DOHH2 (cell line): ENCODE measurements around the gene IPO7.
A peak's percentile ranks its signal among the peaks of the same experiment; 100 is the strongest.
"Not testable (repeated sequence)": the region's sequence is repeated elsewhere in the genome, so short reads cannot be mapped to it uniquely, and the experiment has no call there.

Experiments
- H3F3A ChIP-seq: fragments of 200-600 bp; sonication (generic), shearing (Covaris generic); 2 replicates; pipeline ENCODE4 v1.6.0; 2016; ENCODE audit warnings: antibody characterized with exemption, mild to moderate bottlenecking; ENCODE audit not compliant: control insufficient read depth, insufficient read depth
- H3K27ac ChIP-seq: fragments of 200-600 bp; sonication (generic); 2 replicates; pipeline ENCODE4 v1.5.1; 2014; ENCODE audit warnings: low read depth, mild to moderate bottlenecking, low read length, moderate library complexity
- H3K27me3 ChIP-seq: fragments of 200-600 bp; sonication (generic); 2 replicates; pipeline ENCODE4 v1.6.1; 2014; ENCODE audit warnings: mild to moderate bottlenecking, low read length, mixed read lengths; ENCODE audit not compliant: control insufficient read depth
- H3K36me3 ChIP-seq: fragments of 200-600 bp; sonication (generic); 2 replicates; pipeline ENCODE4 v1.6.1; 2014; ENCODE audit warnings: mild to moderate bottlenecking, low read length, moderate library complexity, mixed read lengths; ENCODE audit not compliant: control insufficient read depth
- H3K4me1 ChIP-seq: fragments of 200-600 bp; sonication (generic); 2 replicates; pipeline ENCODE4 v1.6.1; 2014; ENCODE audit warnings: mild to moderate bottlenecking, low read length, mixed read lengths; ENCODE audit not compliant: control insufficient read depth
- H3K4me2 ChIP-seq: fragments of 200-600 bp; sonication (generic); 2 replicates; pipeline ENCODE4 v1.6.0; 2014; ENCODE audit warnings: mild to moderate bottlenecking, low read length, moderate library complexity
- H3K4me3 ChIP-seq: fragments of 200-600 bp; sonication (generic); 2 replicates; pipeline ENCODE4 v1.5.1; 2014; ENCODE audit warnings: mild to moderate bottlenecking, low read length, mixed read lengths
- H3K79me2 ChIP-seq: fragments of 200-600 bp; sonication (generic); 2 replicates; pipeline ENCODE4 v1.6.1; 2014; ENCODE audit warnings: mild to moderate bottlenecking, low read length, mixed read lengths; ENCODE audit not compliant: control insufficient read depth
- H3K9me2 ChIP-seq: fragments of 200-600 bp; sonication (generic); replicated peaks from 2 replicates; pipeline ENCODE4 v1.6.1; 2014; ENCODE audit warnings: mild to moderate bottlenecking, low read length, mixed read lengths; ENCODE audit not compliant: control insufficient read depth
- H3K9me3 ChIP-seq: fragments of 200-600 bp; sonication (generic); 2 replicates; pipeline ENCODE4 v1.6.1; 2014; ENCODE audit warnings: antibody characterized with exemption, low read length, mixed read lengths; ENCODE audit not compliant: control insufficient read depth, insufficient read depth
- H4K20me1 ChIP-seq: fragments of 200-600 bp; sonication (generic); 2 replicates; pipeline ENCODE4 v1.6.0; 2014; ENCODE audit warnings: low read depth, mild to moderate bottlenecking, antibody characterized with exemption, low read length, moderate library complexity; ENCODE audit not compliant: control insufficient read depth, insufficient read depth
- EZH2phosphoT487 ChIP-seq: fragments of 200-600 bp; sonication (generic); IDR thresholded peaks from 2 replicates; pipeline ENCODE4 v1.6.1; 2017; ENCODE audit warnings: borderline replicate concordance, mild to moderate bottlenecking, antibody characterized with exemption, low read length, moderate library complexity, mixed read lengths
- TF ChIP-seq, protein P1 (sequence below): fragments of 200-600 bp; sonication (generic); IDR thresholded peaks from one replicate; pipeline ENCODE4 v1.5.1; 2014; ENCODE audit warnings: antibody characterized with exemption, mild to moderate bottlenecking, low read depth, low read length; ENCODE audit not compliant: poor library complexity, severe bottlenecking

IPO7 gene

DNA sequence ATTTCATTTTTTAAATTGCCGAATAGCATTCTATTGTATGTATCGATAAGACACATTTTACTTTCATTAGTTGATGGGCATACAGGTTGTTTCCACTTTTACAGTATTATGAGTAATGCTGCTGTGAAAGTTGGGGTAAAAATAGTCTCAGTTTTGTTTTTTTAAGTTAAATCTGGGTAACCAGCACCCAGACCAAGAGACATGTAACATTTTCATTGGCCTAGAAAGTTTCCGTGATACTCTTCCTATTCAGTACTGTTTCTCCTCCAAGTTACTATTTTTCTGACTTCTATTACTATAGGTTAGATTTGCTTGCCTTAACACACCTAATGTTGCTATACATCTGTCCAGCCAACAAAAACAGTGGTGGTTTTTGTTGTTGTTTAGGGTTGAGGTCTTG, 12.3 kb downstream of the IPO7 start:
- H3K4me3 ChIP-seq: no peak overlapping the region
- H3K9me3 ChIP-seq: no peaks in the 10 kb centered on the region
- H3K9me2 ChIP-seq: no peaks in the 10 kb centered on the region
- H3K27me3 ChIP-seq: no peaks in the 10 kb centered on the region
- H3K4me1 ChIP-seq: peaks cover 27% of the 10 kb centered on the region
- peaks cover 100% of the 10 kb centered on the region for H3K79me2 ChIP-seq
- peaks cover 38% of the 10 kb centered on the region for H4K20me1 ChIP-seq
- H3K36me3 ChIP-seq: peaks cover 73% of the 10 kb centered on the region
- TF ChIP-seq, protein P1, sequence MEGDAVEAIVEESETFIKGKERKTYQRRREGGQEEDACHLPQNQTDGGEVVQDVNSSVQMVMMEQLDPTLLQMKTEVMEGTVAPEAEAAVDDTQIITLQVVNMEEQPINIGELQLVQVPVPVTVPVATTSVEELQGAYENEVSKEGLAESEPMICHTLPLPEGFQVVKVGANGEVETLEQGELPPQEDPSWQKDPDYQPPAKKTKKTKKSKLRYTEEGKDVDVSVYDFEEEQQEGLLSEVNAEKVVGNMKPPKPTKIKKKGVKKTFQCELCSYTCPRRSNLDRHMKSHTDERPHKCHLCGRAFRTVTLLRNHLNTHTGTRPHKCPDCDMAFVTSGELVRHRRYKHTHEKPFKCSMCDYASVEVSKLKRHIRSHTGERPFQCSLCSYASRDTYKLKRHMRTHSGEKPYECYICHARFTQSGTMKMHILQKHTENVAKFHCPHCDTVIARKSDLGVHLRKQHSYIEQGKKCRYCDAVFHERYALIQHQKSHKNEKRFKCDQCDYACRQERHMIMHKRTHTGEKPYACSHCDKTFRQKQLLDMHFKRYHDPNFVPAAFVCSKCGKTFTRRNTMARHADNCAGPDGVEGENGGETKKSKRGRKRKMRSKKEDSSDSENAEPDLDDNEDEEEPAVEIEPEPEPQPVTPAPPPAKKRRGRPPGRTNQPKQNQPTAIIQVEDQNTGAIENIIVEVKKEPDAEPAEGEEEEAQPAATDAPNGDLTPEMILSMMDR: no peak
- TF ChIP-seq EZH2phosphoT487: no peak
- peak overlapping the region; percentile 1; the same call in 1 of the 2 replicates for H3K4me2 ChIP-seq
- H3K27ac ChIP-seq: no peak overlapping the region
- peaks cover 8% of the 10 kb centered on the region for H3F3A ChIP-seq

DNA sequence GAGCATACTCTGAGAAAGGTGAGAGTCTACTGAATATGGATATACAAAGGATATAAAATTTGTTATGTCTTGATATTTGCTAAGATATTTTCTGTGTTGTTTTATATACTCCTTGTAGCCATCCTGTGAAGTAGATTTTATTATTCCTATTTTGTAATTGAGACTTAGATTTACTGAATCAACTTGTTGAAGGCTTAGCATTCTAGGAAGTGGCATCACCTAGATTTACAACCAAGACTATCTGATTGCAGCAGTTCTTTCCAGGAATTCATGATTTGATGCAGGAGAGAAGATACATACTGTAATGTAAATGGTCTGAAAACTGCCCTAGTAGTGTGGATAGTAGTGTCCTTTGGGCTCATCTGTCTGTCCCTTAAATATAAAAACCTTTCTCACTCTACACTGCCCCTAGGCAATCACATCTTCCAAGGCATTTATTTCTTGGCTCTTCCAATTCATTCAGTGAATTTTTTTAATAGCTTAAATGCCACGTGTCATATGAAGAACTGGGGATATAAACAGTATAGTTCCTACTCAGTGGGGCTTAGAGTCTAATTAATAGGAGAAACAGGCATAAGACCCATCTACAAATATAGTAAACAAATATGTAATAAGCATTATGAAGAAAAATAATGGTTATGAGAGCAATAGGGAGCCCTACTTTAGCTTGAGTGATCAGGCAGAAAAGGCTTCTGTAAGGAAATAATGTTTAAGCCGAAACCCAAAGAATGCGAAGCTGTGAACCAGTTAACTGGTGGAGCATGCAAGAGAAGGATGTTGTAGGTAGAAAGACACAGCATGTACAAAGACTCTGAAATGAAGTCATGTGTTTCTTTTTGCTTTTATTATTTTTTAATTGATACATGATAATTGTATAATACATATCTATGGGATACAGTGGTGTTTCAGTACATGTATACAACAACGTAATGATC, 13.6 kb downstream of the IPO7 start:
- TF ChIP-seq, protein P1: no peak
- no peak for TF ChIP-seq EZH2phosphoT487
- H3K27me3 ChIP-seq: no peaks in the 10 kb centered on the region
- H3K9me3 ChIP-seq: no peaks in the 10 kb centered on the region
- H3F3A ChIP-seq: peaks cover 9% of the 10 kb centered on the region
- H3K36me3 ChIP-seq: peaks cover 67% of the 10 kb centered on the region
- H3K79me2 ChIP-seq: peaks cover 100% of the 10 kb centered on the region
- H3K9me2 ChIP-seq: no peaks in the 10 kb centered on the region
- H4K20me1 ChIP-seq: peaks cover 33% of the 10 kb centered on the region
- no peak overlapping the region for H3K4me2 ChIP-seq
- H3K4me1 ChIP-seq: peaks cover 23% of the 10 kb centered on the region
- H3K4me3 ChIP-seq: no peak overlapping the region
- H3K27ac ChIP-seq: no peak overlapping the region

DNA sequence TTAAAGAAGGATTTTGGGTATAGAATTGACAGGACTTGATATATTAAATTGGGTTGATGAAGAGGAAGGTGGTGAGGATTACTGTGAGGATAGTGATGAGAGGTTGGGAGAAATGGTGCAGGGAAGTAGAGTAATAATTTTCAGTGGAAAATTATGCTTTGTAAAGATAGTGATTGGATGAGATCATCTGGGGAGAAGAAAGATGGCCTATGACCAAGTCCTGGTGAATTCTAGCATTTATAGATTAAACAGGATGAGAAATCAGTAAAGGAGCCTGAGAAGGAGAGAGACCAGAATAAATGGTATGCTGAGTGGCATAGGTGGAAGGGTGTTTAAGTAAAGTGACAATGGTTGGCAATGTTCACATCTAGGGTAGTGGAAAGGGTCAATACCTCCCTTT, 15.0 kb downstream of the IPO7 start:
- Histone ChIP-seq H3K79me2 (peaks cover 100% of the 10 kb centered on the region), H3K9me3 (no peaks in the 10 kb centered on the region), H3K4me1 (peaks cover 21% of the 10 kb centered on the region), H3K4me3 (no peak overlapping the region), H3K36me3 (peaks cover 71% of the 10 kb centered on the region), H3K4me2 (no peak overlapping the region), H3K27ac (no peak overlapping the region), H3K9me2 (no peaks in the 10 kb centered on the region), H3K27me3 (no peaks in the 10 kb centered on the region), H4K20me1 (peaks cover 31% of the 10 kb centered on the region), H3F3A (peaks cover 13% of the 10 kb centered on the region)
- no peak for TF ChIP-seq EZH2phosphoT487
- TF ChIP-seq, protein P1: no peak

DNA sequence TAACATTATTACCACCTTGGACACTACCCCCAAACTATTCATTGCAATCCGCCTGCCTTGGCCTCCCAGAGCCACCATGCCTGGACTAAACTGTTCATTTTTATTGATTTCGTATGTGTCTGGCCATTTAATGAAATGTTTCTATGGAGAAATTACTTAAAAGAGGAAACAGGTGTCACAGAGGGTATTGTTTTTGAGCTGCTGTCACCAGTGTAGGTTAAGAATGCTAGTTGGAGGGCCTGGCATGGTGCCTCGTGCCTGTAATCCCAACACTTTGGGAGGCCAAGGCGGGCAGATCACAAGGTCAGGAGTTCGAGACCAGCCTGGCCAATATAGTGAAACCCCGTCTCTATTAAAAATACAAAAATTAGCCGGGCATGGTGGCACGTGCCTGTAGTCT, 17.4 kb downstream of the IPO7 start:
- H3K4me3 ChIP-seq, H3K27ac ChIP-seq, H3K27me3 ChIP-seq, H3K9me3 ChIP-seq, H3K9me2 ChIP-seq, H3K4me2 ChIP-seq: not testable (repeated sequence)
- H3F3A ChIP-seq: peaks cover 13% of the 10 kb centered on the region
- H3K36me3 ChIP-seq: peaks cover 69% of the 10 kb centered on the region
- H3K4me1 ChIP-seq: peaks cover 10% of the 10 kb centered on the region
- H3K79me2 ChIP-seq: peaks cover 97% of the 10 kb centered on the region
- peaks cover 29% of the 10 kb centered on the region for H4K20me1 ChIP-seq
